Panc1 (cell line): ENCODE measurements around the gene FOXP4.

ENCODE experiments used
- POLR2AphosphoS5 ChIP-seq: IDR thresholded peaks from 2 replicates; pipeline ENCODE4 v1.6.1; 2012; ENCODE audit warnings: mild to moderate bottlenecking, low read depth, low read length, moderate library complexity
- TF ChIP-seq, protein P1 (sequence below): fragments of 450-650 bp; IDR thresholded peaks from 2 replicates; pipeline ENCODE4 v1.5.1; 2017; ENCODE audit warnings: mild to moderate bottlenecking

DNA sequence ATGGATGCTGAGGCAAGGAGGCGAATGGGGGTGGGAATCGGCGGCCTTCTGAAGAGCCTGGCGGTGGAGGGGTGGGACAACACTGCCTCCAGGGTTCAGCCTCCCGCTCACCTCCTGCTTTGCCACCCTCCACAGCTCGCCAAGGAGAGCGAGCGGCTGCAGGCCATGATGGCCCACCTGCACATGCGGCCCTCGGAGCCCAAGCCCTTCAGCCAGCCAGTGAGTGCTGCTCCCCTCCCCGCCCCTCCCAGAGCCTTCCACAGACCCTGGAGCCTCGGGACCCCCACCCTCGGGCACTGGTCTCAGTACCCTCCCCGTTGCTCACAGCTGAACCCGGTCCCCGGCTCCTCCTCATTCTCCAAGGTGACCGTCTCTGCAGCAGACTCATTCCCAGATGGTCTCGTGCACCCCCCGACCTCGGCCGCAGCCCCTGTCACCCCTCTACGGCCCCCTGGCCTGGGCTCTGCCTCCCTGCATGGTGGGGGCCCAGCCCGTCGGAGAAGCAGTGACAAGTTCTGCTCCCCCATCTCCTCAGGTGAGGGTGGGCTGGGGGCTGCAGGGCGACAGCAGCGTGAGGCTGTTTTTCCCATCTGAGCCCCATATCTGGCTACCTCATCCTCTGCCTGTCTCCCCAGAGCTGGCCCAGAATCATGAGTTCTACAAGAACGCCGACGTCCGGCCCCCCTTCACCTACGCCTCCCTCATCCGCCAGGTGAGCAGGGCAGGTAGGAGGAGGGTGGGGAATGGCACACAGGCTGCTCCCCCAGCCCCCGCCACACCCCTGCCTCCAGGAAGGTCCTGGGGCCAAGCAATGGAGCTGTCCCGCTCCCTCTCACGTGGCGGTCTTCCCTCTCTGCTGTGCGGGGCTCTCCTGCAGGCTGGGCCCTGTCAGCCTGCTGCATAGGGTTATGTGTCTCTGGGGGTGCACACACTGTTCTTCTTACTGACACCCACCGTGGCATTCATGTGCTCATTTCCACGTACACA is 43.7 kb downstream of the FOXP4 start:
- TF ChIP-seq, protein P1, sequence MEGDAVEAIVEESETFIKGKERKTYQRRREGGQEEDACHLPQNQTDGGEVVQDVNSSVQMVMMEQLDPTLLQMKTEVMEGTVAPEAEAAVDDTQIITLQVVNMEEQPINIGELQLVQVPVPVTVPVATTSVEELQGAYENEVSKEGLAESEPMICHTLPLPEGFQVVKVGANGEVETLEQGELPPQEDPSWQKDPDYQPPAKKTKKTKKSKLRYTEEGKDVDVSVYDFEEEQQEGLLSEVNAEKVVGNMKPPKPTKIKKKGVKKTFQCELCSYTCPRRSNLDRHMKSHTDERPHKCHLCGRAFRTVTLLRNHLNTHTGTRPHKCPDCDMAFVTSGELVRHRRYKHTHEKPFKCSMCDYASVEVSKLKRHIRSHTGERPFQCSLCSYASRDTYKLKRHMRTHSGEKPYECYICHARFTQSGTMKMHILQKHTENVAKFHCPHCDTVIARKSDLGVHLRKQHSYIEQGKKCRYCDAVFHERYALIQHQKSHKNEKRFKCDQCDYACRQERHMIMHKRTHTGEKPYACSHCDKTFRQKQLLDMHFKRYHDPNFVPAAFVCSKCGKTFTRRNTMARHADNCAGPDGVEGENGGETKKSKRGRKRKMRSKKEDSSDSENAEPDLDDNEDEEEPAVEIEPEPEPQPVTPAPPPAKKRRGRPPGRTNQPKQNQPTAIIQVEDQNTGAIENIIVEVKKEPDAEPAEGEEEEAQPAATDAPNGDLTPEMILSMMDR = no peak
- no peak for TF ChIP-seq POLR2AphosphoS5
